Measurements from ENCODE around the gene TPSAB1. TPM values are rescaled to one million over a fixed set of nuclear protein-coding genes. Genes with fewer than 3 reads are reported as not detected.

Gene TPSAB1
- total RNA-seq, 4 donors from 2014 or later = 23.8 to 130 (median 59.4) TPM

GRCh38 chr16:1213231-1213630 lies 27.3 kb upstream of the TPSAB1 start:
- Histone ChIP-seq H3K27me3 (no peaks in the 10 kb centered on the region), H3K4me1 (no peaks in the 10 kb centered on the region), H3K4me3 (no peak overlapping the region), H3K9me3 (no peaks in the 10 kb centered on the region), H3K36me3 (peaks cover 0 to 51% (median 0%) of the 10 kb centered on the region in 3 donors), H3K27ac (no peak overlapping the region)
- DNase-seq = no peak
- TF ChIP-seq POLR2A (IDR thresholded peaks at IDR 0.05) (no peak), CTCF (IDR thresholded peaks at IDR 0.05) (no peak)

- DNase-seq = no peak
- no peaks in the 10 kb centered on the region for H3K4me1 ChIP-seq
- TF ChIP-seq POLR2A (IDR thresholded peaks at IDR 0.05) = no peak
- no peak for TF ChIP-seq CTCF (IDR thresholded peaks at IDR 0.05)
- H3K4me3 ChIP-seq = no peak overlapping the region
- no peaks in the 10 kb centered on the region for H3K9me3 ChIP-seq
- H3K27me3 ChIP-seq = no peaks in the 10 kb centered on the region
- H3K36me3 ChIP-seq = peaks cover 0 to 49% (median 0%) of the 10 kb centered on the region in 3 donors
- no peak overlapping the region for H3K27ac ChIP-seq
Observed at GRCh38 chr16:1213796-1214372, 26.6 kb upstream of the TPSAB1 start.

- H3K9me3 ChIP-seq = no peaks in the 10 kb centered on the region
- no peak for DNase-seq
- no peak overlapping the region for H3K27ac ChIP-seq
- H3K4me3 ChIP-seq = no peak overlapping the region
- no peaks in the 10 kb centered on the region for H3K4me1 ChIP-seq
- H3K36me3 ChIP-seq = peaks cover 0 to 44% (median 0%) of the 10 kb centered on the region in 3 donors
- TF ChIP-seq POLR2A (IDR thresholded peaks at IDR 0.05) = no peak
- no peak for TF ChIP-seq CTCF (IDR thresholded peaks at IDR 0.05)
- no peaks in the 10 kb centered on the region for H3K27me3 ChIP-seq
Observed at GRCh38 chr16:1214719-1215118, 25.8 kb upstream of the TPSAB1 start.

- Histone ChIP-seq H3K9me3 (no peaks in the 10 kb centered on the region), H3K27me3 (no peaks in the 10 kb centered on the region), H3K27ac (no peak overlapping the region), H3K36me3 (peaks cover 0 to 41% (median 0%) of the 10 kb centered on the region in 3 donors), H3K4me1 (no peaks in the 10 kb centered on the region), H3K4me3 (no peak overlapping the region)
- TF ChIP-seq CTCF (IDR thresholded peaks at IDR 0.05) (no peak), POLR2A (IDR thresholded peaks at IDR 0.05) (no peak)
- DNase-seq = no peak
Observed at GRCh38 chr16:1215574-1216295, 24.8 kb upstream of the TPSAB1 start.

- H3K27ac ChIP-seq = no peak overlapping the region
- no peak for TF ChIP-seq CTCF (IDR thresholded peaks at IDR 0.05)
- no peaks in the 10 kb centered on the region for H3K9me3 ChIP-seq
- peaks cover 0 to 38% (median 0%) of the 10 kb centered on the region in 3 donors for H3K36me3 ChIP-seq
- no peak for DNase-seq
- H3K27me3 ChIP-seq = no peaks in the 10 kb centered on the region
- no peak overlapping the region for H3K4me3 ChIP-seq
- H3K4me1 ChIP-seq = no peaks in the 10 kb centered on the region
Observed at GRCh38 chr16:1216296-1216619, 24.2 kb upstream of the TPSAB1 start.

Measured in Peyer's patch (tissue), 4 donors.